Neural cell (in vitro differentiated cells): Measurements from ENCODE around the gene ZNF668. TPM values are rescaled to one million over a fixed set of nuclear protein-coding genes. Genes with fewer than 3 reads are reported as not detected.

Source experiments
- H2AFZ ChIP-seq: fragments of 200-600, 300-800 bp; sonication (generic), shearing (Covaris generic); 2 replicates; pipeline ENCODE4 v1.6.0; 2014; ENCODE audit warnings: low read depth, mild to moderate bottlenecking, antibody characterized with exemption, low read length, moderate library complexity
- H3F3A ChIP-seq: fragments of 200-600 bp; shearing (Covaris generic); 2 replicates; pipeline ENCODE4 v1.6.1; 2016; ENCODE audit warnings: mild to moderate bottlenecking, moderate library complexity, mixed read lengths, antibody characterized with exemption, low read length; ENCODE audit not compliant: insufficient read depth, poor library complexity, severe bottlenecking
- H3K27ac ChIP-seq: fragments of 200-600, 300-800 bp; sonication (generic), shearing (Covaris generic); 2 replicates; pipeline ENCODE4 v1.5.1; 2014; ENCODE audit warnings: mild to moderate bottlenecking, low read length, moderate library complexity
- H3K27me3 ChIP-seq: fragments of 300-800, 200-600 bp; sonication (generic), shearing (Covaris generic); 2 replicates; pipeline ENCODE4 v1.6.0; 2014; ENCODE audit warnings: mild to moderate bottlenecking, low read depth, low read length, moderate library complexity; ENCODE audit not compliant: insufficient read depth
- H3K36me3 ChIP-seq: fragments of 300-800, 200-600 bp; sonication (generic), shearing (Covaris generic); 2 replicates; pipeline ENCODE4 v1.5.1; 2014; ENCODE audit warnings: mild to moderate bottlenecking, antibody characterized with exemption, low read length, moderate library complexity; ENCODE audit not compliant: insufficient read depth
- H3K4me2 ChIP-seq: fragments of 300-800, 200-600 bp; sonication (generic), shearing (Covaris generic); 2 replicates; pipeline ENCODE4 v1.6.0; 2014; ENCODE audit warnings: mild to moderate bottlenecking, low read length
- H3K4me3 ChIP-seq: fragments of 300-800, 200-600 bp; sonication (generic), shearing (Covaris generic); 2 replicates; pipeline ENCODE4 v1.5.1; 2014; ENCODE audit warnings: mild to moderate bottlenecking, low read length, moderate library complexity
- H3K79me2 ChIP-seq: fragments of 200-600 bp; shearing (Covaris generic); replicated peaks from 2 replicates; pipeline ENCODE4 v1.6.0; 2014; ENCODE audit warnings: mild to moderate bottlenecking, low read length, moderate library complexity; ENCODE audit not compliant: insufficient read depth
- H3K9ac ChIP-seq: fragments of 300-800, 200-600 bp; sonication (generic), shearing (Covaris generic); 2 replicates; pipeline ENCODE4 v1.6.1; 2016; ENCODE audit warnings: mild to moderate bottlenecking, low read length, mixed read lengths
- H3K9me2 ChIP-seq: fragments of 200-600 bp; shearing (Covaris generic); 2 replicates; pipeline ENCODE4 v1.6.1; 2016; ENCODE audit warnings: mild to moderate bottlenecking, low read length, mixed read lengths; ENCODE audit not compliant: insufficient read depth
- H3K9me3 ChIP-seq: fragments of 200-600, 300-800 bp; sonication (generic), shearing (Covaris generic); 2 replicates; pipeline ENCODE4 v1.6.1; 2016; ENCODE audit warnings: mild to moderate bottlenecking, mixed run types, low read length, moderate library complexity, mixed read lengths
- H4K20me1 ChIP-seq: fragments of 200-600 bp; shearing (Covaris generic); 2 replicates; pipeline ENCODE4 v1.6.1; 2016; ENCODE audit warnings: mild to moderate bottlenecking, mixed run types; ENCODE audit not compliant: insufficient read depth
- CTCF ChIP-seq: fragments of 450-650 bp; IDR thresholded peaks from 2 replicates; pipeline ENCODE4 v1.5.1; 2014; ENCODE audit warnings: antibody characterized with exemption, mild to moderate bottlenecking, moderate library complexity; ENCODE audit not compliant: poor library complexity, severe bottlenecking
- EP300 ChIP-seq: fragments of 450-650 bp; conservative IDR thresholded peaks from 2 replicates; pipeline ENCODE4 v1.6.1; 2014; ENCODE audit warnings: antibody characterized with exemption, mild to moderate bottlenecking, moderate library complexity; ENCODE audit not compliant: poor library complexity, severe bottlenecking
- EZH2 ChIP-seq: fragments of 200-600, 300-800 bp; shearing (Covaris generic), sonication (generic); IDR thresholded peaks from 2 replicates; pipeline ENCODE4 v1.6.1; 2014; ENCODE audit warnings: antibody characterized with exemption, low read length, borderline replicate concordance, mild to moderate bottlenecking; ENCODE audit not compliant: insufficient read depth, poor library complexity, severe bottlenecking
- MXI1 ChIP-seq: fragments of 450-650 bp; conservative IDR thresholded peaks from 2 replicates; pipeline ENCODE4 v1.6.1; 2014; ENCODE audit warnings: antibody characterized with exemption, mild to moderate bottlenecking; ENCODE audit not compliant: poor library complexity, severe bottlenecking
- POLR2AphosphoS5 ChIP-seq: IDR thresholded peaks from 2 replicates; pipeline ENCODE4 v1.6.1; 2012
- RAD21 ChIP-seq: fragments of 450-650 bp; conservative IDR thresholded peaks from 2 replicates; pipeline ENCODE4 v1.6.1; 2014; ENCODE audit warnings: antibody characterized with exemption, mild to moderate bottlenecking, moderate library complexity
- SMC3 ChIP-seq: fragments of 450-650 bp; conservative IDR thresholded peaks from 2 replicates; pipeline ENCODE4 v1.6.1; 2014; ENCODE audit warnings: antibody characterized with exemption, mild to moderate bottlenecking, moderate library complexity; ENCODE audit not compliant: poor library complexity
- TAF1 ChIP-seq: IDR thresholded peaks from 2 replicates; pipeline ENCODE4 v1.6.1; 2012; ENCODE audit warnings: low read depth
- polyA plus RNA-seq: library from polyadenylated mRNA; depleted of rRNA; stranded (reverse); fragments of >200 nt; gene quantifications from 2 replicates; pipeline ENCODE4 v1.2.3, GENCODE V29; 2014
- TF ChIP-seq, protein P1 (sequence below): IDR thresholded peaks from 2 replicates; pipeline ENCODE4 v1.6.1; 2012; ENCODE audit warnings: borderline replicate concordance

ZNF668 gene
- polyA plus RNA-seq, 1 donor from 2014 or later = 17.8 TPM

DNA sequence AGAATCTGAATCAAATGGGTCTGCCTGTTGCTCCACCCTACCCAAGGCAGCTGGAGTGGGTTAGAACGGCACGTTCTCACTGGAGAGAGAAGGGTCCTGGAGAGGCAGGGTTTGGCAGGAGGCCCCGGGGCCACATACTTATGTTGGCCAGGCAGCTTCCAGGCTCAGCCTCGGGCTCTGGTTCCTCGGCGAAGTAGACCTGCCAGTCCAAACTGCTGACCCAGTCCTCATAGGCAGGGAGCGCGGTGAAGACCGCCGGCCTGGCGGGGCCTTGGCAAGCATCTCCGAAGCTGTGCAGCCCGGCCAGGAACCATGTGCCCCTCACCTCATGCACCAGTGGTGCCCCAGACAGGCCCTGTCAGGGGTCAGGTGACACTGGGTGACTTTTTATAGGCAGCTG lies 9.9 kb upstream of the ZNF668 start:
- Histone ChIP-seq H3K9ac (no peak overlapping the region), H3K27me3 (no peaks in the 10 kb centered on the region), H3K4me2 (no peak overlapping the region), H3F3A (no peaks in the 10 kb centered on the region), H3K9me2 (no peaks in the 10 kb centered on the region), H3K9me3 (no peaks in the 10 kb centered on the region), H3K4me3 (no peak overlapping the region), H2AFZ (no peak overlapping the region), H4K20me1 (no peaks in the 10 kb centered on the region), H3K36me3 (peaks cover 7% of the 10 kb centered on the region), H3K27ac (no peak overlapping the region), H3K79me2 (no peaks in the 10 kb centered on the region)
- TF ChIP-seq MXI1 (no peak), EZH2 (no peak), SMC3 (no peak)
- TF ChIP-seq, protein P1, sequence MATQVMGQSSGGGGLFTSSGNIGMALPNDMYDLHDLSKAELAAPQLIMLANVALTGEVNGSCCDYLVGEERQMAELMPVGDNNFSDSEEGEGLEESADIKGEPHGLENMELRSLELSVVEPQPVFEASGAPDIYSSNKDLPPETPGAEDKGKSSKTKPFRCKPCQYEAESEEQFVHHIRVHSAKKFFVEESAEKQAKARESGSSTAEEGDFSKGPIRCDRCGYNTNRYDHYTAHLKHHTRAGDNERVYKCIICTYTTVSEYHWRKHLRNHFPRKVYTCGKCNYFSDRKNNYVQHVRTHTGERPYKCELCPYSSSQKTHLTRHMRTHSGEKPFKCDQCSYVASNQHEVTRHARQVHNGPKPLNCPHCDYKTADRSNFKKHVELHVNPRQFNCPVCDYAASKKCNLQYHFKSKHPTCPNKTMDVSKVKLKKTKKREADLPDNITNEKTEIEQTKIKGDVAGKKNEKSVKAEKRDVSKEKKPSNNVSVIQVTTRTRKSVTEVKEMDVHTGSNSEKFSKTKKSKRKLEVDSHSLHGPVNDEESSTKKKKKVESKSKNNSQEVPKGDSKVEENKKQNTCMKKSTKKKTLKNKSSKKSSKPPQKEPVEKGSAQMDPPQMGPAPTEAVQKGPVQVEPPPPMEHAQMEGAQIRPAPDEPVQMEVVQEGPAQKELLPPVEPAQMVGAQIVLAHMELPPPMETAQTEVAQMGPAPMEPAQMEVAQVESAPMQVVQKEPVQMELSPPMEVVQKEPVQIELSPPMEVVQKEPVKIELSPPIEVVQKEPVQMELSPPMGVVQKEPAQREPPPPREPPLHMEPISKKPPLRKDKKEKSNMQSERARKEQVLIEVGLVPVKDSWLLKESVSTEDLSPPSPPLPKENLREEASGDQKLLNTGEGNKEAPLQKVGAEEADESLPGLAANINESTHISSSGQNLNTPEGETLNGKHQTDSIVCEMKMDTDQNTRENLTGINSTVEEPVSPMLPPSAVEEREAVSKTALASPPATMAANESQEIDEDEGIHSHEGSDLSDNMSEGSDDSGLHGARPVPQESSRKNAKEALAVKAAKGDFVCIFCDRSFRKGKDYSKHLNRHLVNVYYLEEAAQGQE = no peak

GRCh38 chr16:31083556-31083955 lies 9.5 kb upstream of the ZNF668 start:
- Histone ChIP-seq H3K79me2 (no peaks in the 10 kb centered on the region), H3K9me3 (no peaks in the 10 kb centered on the region), H3K4me3 (no peak overlapping the region), H4K20me1 (no peaks in the 10 kb centered on the region), H3K36me3 (peaks cover 11% of the 10 kb centered on the region), H3K27me3 (no peaks in the 10 kb centered on the region), H2AFZ (no peak overlapping the region), H3K9ac (no peak overlapping the region), H3K4me2 (no peak overlapping the region), H3K9me2 (no peaks in the 10 kb centered on the region), H3K27ac (no peak overlapping the region), H3F3A (no peaks in the 10 kb centered on the region)
- no peak for TF ChIP-seq POLR2AphosphoS5
- TF ChIP-seq MXI1 = no peak
- no peak for TF ChIP-seq RAD21
- TF ChIP-seq EP300 = no peak
- TF ChIP-seq EZH2 = no peak
- TF ChIP-seq, protein P1 = no peak
- TF ChIP-seq CTCF = no peak
- no peak for TF ChIP-seq TAF1
- no peak for TF ChIP-seq SMC3
